Endodermal cell (in vitro differentiated cells): ENCODE results near the gene CCNC. TPM values are rescaled to one million over a fixed set of nuclear protein-coding genes. Genes with fewer than 3 reads are reported as not detected.

Experiments
- DNase-seq: peaks from one replicate; pipeline ENCODE4 v3.0.0-alpha.2; 2017
- H3K27ac ChIP-seq: 2 replicates; pipeline ENCODE4 v1.5.1; 2013; ENCODE audit warnings: mild to moderate bottlenecking, low read depth, low read length, moderate library complexity
- H3K27me3 ChIP-seq: 2 replicates; pipeline ENCODE4 v1.6.1; 2013; ENCODE audit warnings: mild to moderate bottlenecking, low read length, moderate library complexity; ENCODE audit not compliant: insufficient read depth, control insufficient read depth, poor library complexity, severe bottlenecking
- H3K36me3 ChIP-seq: 2 replicates; pipeline ENCODE4 v1.7.0; 2013; ENCODE audit warnings: mild to moderate bottlenecking, low read length, moderate library complexity; ENCODE audit not compliant: control insufficient read depth, insufficient read depth
- H3K4me1 ChIP-seq: one replicate; pipeline ENCODE4 v1.7.0; 2013; ENCODE audit warnings: low read length; ENCODE audit not compliant: control insufficient read depth, insufficient read depth
- H3K4me3 ChIP-seq: 2 replicates; pipeline ENCODE4 v1.5.1; 2013; ENCODE audit warnings: mild to moderate bottlenecking, low read length, moderate library complexity
- H3K9ac ChIP-seq: 2 replicates; pipeline ENCODE4 v1.6.1; 2013; ENCODE audit warnings: mild to moderate bottlenecking, low read length, moderate library complexity; ENCODE audit not compliant: poor library complexity, severe bottlenecking; ENCODE audit errors: extremely low read depth
- H3K9me3 ChIP-seq: 2 replicates; pipeline ENCODE4 v1.6.1; 2013; ENCODE audit warnings: mild to moderate bottlenecking, low read length, moderate library complexity; ENCODE audit not compliant: control insufficient read depth
- H3K27ac Mint-ChIP-seq: 2 replicates; pipeline ENCODE4 v1.8.0; 2020; ENCODE audit warnings: mixed read lengths
- H3K27me3 Mint-ChIP-seq: 2 replicates; pipeline ENCODE4 v1.8.0; 2021; ENCODE audit warnings: mild to moderate bottlenecking, mixed read lengths; ENCODE audit not compliant: insufficient read depth
- H3K36me3 Mint-ChIP-seq: 2 replicates; pipeline ENCODE4 v1.8.0; 2020; ENCODE audit warnings: low read depth, mixed read lengths
- H3K4me1 Mint-ChIP-seq: 2 replicates; pipeline ENCODE4 v1.8.0; 2020; ENCODE audit warnings: mixed read lengths
- H3K4me3 Mint-ChIP-seq: 2 replicates; pipeline ENCODE4 v1.8.0; 2020; ENCODE audit warnings: mild to moderate bottlenecking, moderate library complexity, mixed read lengths
- H3K9me3 Mint-ChIP-seq: 2 replicates; pipeline ENCODE4 v1.8.0; 2020; ENCODE audit warnings: mild to moderate bottlenecking, mixed read lengths
- CTCF ChIP-seq: fragments of 200-600 bp; sonication (generic); conservative IDR thresholded peaks from 2 replicates; pipeline ENCODE4 v1.5.0; 2021; ENCODE audit warnings: antibody characterized with exemption, mild to moderate bottlenecking
- WGBS, 2 experiments: methylation state at CpG; one replicate each; pipeline versions ENCODE4 v1.1.5 to v1.1.7; 2013; ENCODE audit warnings: missing lambda C conversion rate in 2 of 2, mixed read lengths in 1 of 2; ENCODE audit not compliant: insufficient coverage in 1 of 2, insufficient read length in 1 of 2; 5-methylcytosine and 5-hydroxymethylcytosine counted together
- total RNA-seq, 2 donors: library from RNA; stranded (reverse); fragmentation: NEBNext Ultra II Directional in 1 of 2; extraction: Animal tissue kit (Norgen Biotek cat#: 25700) in 1 of 2; gene quantifications; 2 replicates in 1 of 2; 3 replicates in 1 of 2; pipeline ENCODE4 v1.2.1, GENCODE V29; 2021

Gene CCNC
- total RNA-seq, 2 donors from 2014 or later = 96.4 to 99.2 TPM

GRCh38 chr6:99589907-99590493 lies 21.5 kb upstream of the CCNC start:
- H3K4me1 ChIP-seq = no peaks in the 10 kb centered on the region
- H3K4me3 ChIP-seq = no peak overlapping the region
- H3K36me3 ChIP-seq = no peaks in the 10 kb centered on the region
- DNase-seq = peak; percentile 46
- WGBS, 2 experiments = 27 to 33% methylated on average over 8 to 10 of the region's 10 CpGs
- Mint-ChIP-seq H3K4me1 (peaks cover 2% of the 10 kb centered on the region), H3K36me3 (no peaks in the 10 kb centered on the region), H3K27ac (no peak overlapping the region), H3K27me3 (peaks cover 91% of the 10 kb centered on the region), H3K9me3 (no peaks in the 10 kb centered on the region), H3K4me3 (no peak overlapping the region)
- H3K27ac ChIP-seq = no peak overlapping the region
- no peak overlapping the region for H3K9ac ChIP-seq
- TF ChIP-seq CTCF = no peak
- peaks cover 100% of the 10 kb centered on the region for H3K27me3 ChIP-seq
- H3K9me3 ChIP-seq = no peaks in the 10 kb centered on the region

GRCh38 chr6:99589290-99589672 lies 20.8 kb upstream of the CCNC start:
- H3K4me1 Mint-ChIP-seq = peaks cover 2% of the 10 kb centered on the region
- no peak overlapping the region for H3K27ac Mint-ChIP-seq
- no peak overlapping the region for H3K9ac ChIP-seq
- no peaks in the 10 kb centered on the region for H3K9me3 ChIP-seq
- peak overlapping the region; percentile 74 for H3K4me3 ChIP-seq
- peak overlapping the region; percentile 58 for H3K4me3 Mint-ChIP-seq
- H3K36me3 ChIP-seq = no peaks in the 10 kb centered on the region
- no peaks in the 10 kb centered on the region for H3K4me1 ChIP-seq
- 0 to 4% methylated on average over 4 to 21 of the region's 21 CpGs for WGBS, 2 experiments
- DNase-seq = no peak
- peaks cover 91% of the 10 kb centered on the region for H3K27me3 Mint-ChIP-seq
- no peaks in the 10 kb centered on the region for H3K36me3 Mint-ChIP-seq
- no peak overlapping the region for H3K27ac ChIP-seq
- H3K27me3 ChIP-seq = peaks cover 100% of the 10 kb centered on the region
- no peak for TF ChIP-seq CTCF
- no peaks in the 10 kb centered on the region for H3K9me3 Mint-ChIP-seq

GRCh38 chr6:99588618-99589289 lies 20.3 kb upstream of the CCNC start:
- Mint-ChIP-seq H3K4me3 (peak overlapping the region; percentile 58), H3K4me1 (peaks cover 2% of the 10 kb centered on the region), H3K27me3 (peaks cover 91% of the 10 kb centered on the region), H3K27ac (no peak overlapping the region), H3K36me3 (no peaks in the 10 kb centered on the region), H3K9me3 (no peaks in the 10 kb centered on the region)
- peak; percentile 95 for DNase-seq
- no peak overlapping the region for H3K9ac ChIP-seq
- peak overlapping the region; percentile 74 for H3K4me3 ChIP-seq
- peaks cover 100% of the 10 kb centered on the region for H3K27me3 ChIP-seq
- H3K36me3 ChIP-seq = no peaks in the 10 kb centered on the region
- no peaks in the 10 kb centered on the region for H3K9me3 ChIP-seq
- H3K27ac ChIP-seq = no peak overlapping the region
- no peaks in the 10 kb centered on the region for H3K4me1 ChIP-seq
- TF ChIP-seq CTCF = peak; percentile 78
- WGBS, 2 experiments = 0% methylated on average over 15 to 52 of the region's 52 CpGs
